Activated T-cell treated with anti-CD3 and anti-CD28 coated beads, Interleukin-2, amount 50 U/mL, for 72 hours (primary cell): ENCODE results near the gene NCOA7. TPM values are rescaled to one million over a fixed set of nuclear protein-coding genes. Genes with fewer than 3 reads are reported as not detected.
"Not testable (repeated sequence)": the region's sequence is repeated elsewhere in the genome, so short reads cannot be mapped to it uniquely, and the experiment has no call there.

ENCODE experiments used
- ATAC-seq, 2 donors: fragments of 150-1000 bp; cut with Tn5 transposase; replicated peaks in 1 of 2; 2 replicates each; pipeline ENCODE4 v1.10.0; 2021; ENCODE audit warnings: moderate library complexity in 2 of 2, mild to moderate bottlenecking in 1 of 2
- DNase-seq, 2 donors: peaks; one replicate each; pipeline ENCODE4 v3.0.0; 2021 to 2022; ENCODE audit warnings: mixed read lengths in 1 of 2
- H3K27ac Mint-ChIP-seq: one replicate; pipeline ENCODE4 v1.8.0; 2022; ENCODE audit warnings: mild to moderate bottlenecking, moderate library complexity, mixed read lengths
- H3K27me3 Mint-ChIP-seq: one replicate; pipeline ENCODE4 v1.8.0; 2022; ENCODE audit warnings: low read depth, mixed read lengths
- H3K36me3 Mint-ChIP-seq, 2 donors: one replicate each; pipeline ENCODE4 v1.8.0; 2022; ENCODE audit warnings: mixed read lengths in 2 of 2, mild to moderate bottlenecking in 1 of 2; ENCODE audit not compliant: insufficient read depth in 2 of 2
- H3K4me1 Mint-ChIP-seq: one replicate; pipeline ENCODE4 v1.8.0; 2022; ENCODE audit warnings: low read depth, mixed read lengths
- H3K4me3 Mint-ChIP-seq, 2 donors: one replicate each; pipeline ENCODE4 v1.8.0; 2022; ENCODE audit warnings: mild to moderate bottlenecking in 2 of 2, mixed read lengths in 2 of 2, moderate library complexity in 2 of 2
- H3K9me3 Mint-ChIP-seq, 2 donors: one replicate each; pipeline ENCODE4 v1.8.0; 2022; ENCODE audit warnings: mixed read lengths in 2 of 2
- total RNA-seq, 2 donors: library from RNA; stranded (reverse); gene quantifications; one replicate each; pipeline ENCODE4 v1.2.3, GENCODE V29; 2022

Gene NCOA7
- total RNA-seq, 2 donors from 2014 or later: 59.6 to 69.1 TPM

GRCh38 chr6:125924697-125925358, 134.1 kb downstream of the NCOA7 start:
- Mint-ChIP-seq H3K9me3 (no peaks in the 10 kb centered on the region), H3K4me3 (no peak overlapping the region), H3K36me3 (peaks cover 17 to 44% of the 10 kb centered on the region in 2 donors), H3K27me3 (no peaks in the 10 kb centered on the region), H3K4me1 (peaks cover 34% of the 10 kb centered on the region), H3K27ac (no peak overlapping the region)
- no peak for DNase-seq
- no peak for ATAC-seq

- Mint-ChIP-seq H3K27me3 (no peaks in the 10 kb centered on the region), H3K27ac (no peak overlapping the region), H3K4me3 (no peak overlapping the region), H3K9me3 (peaks cover 0 to under 1% of the 10 kb centered on the region in 2 donors), H3K36me3 (peaks cover 17 to 40% of the 10 kb centered on the region in 2 donors), H3K4me1 (peaks cover 30% of the 10 kb centered on the region)
- ATAC-seq (no peak), DNase-seq (no peak)
These were observed 136.0 kb downstream of the NCOA7 start for GRCh38 chr6:125926711-125927110.

- H3K4me1 Mint-ChIP-seq: peaks cover 37% of the 10 kb centered on the region
- DNase-seq (no peak), ATAC-seq (no peak)
- H3K36me3 Mint-ChIP-seq: peaks cover 13 to 42% of the 10 kb centered on the region in 2 donors
- peak overlapping the region; percentile 57 for H3K27ac Mint-ChIP-seq
- peaks cover 1 to 2% of the 10 kb centered on the region in 2 donors for H3K9me3 Mint-ChIP-seq
- H3K4me3 Mint-ChIP-seq: no peak overlapping the region
- no peaks in the 10 kb centered on the region for H3K27me3 Mint-ChIP-seq
These were observed 137.0 kb downstream of the NCOA7 start for GRCh38 chr6:125927761-125928160.

GRCh38 chr6:125930765-125931418, 140.1 kb downstream of the NCOA7 start:
- Mint-ChIP-seq H3K4me3 (no peak overlapping the region), H3K27me3 (no peaks in the 10 kb centered on the region), H3K27ac (no peak overlapping the region), H3K4me1 (peaks cover 19% of the 10 kb centered on the region), H3K36me3 (peaks cover 8 to 24% of the 10 kb centered on the region in 2 donors), H3K9me3 (peaks cover 1 to 4% of the 10 kb centered on the region in 2 donors)
- DNase-seq: no peak
- no peak for ATAC-seq

GRCh38 chr6:125931733-125932450, 141.1 kb downstream of the NCOA7 start:
- Mint-ChIP-seq H3K4me3 (peak overlapping the region in 1 of 2 donors; percentile 71), H3K36me3 (peaks cover 8 to 21% of the 10 kb centered on the region in 2 donors), H3K4me1 (peaks cover 13% of the 10 kb centered on the region), H3K27ac (peak overlapping the region; percentile 80), H3K9me3 (peaks cover 1 to 4% of the 10 kb centered on the region in 2 donors), H3K27me3 (no peaks in the 10 kb centered on the region)
- DNase-seq: peak in 1 of 2 donors; percentile 25
- ATAC-seq: peak; percentile 90 to 99

GRCh38 chr6:125932451-125932795, 141.7 kb downstream of the NCOA7 start:
- Mint-ChIP-seq H3K4me3 (peak overlapping the region in 1 of 2 donors; percentile 71), H3K4me1 (peaks cover 13% of the 10 kb centered on the region), H3K36me3 (peaks cover 8 to 21% of the 10 kb centered on the region in 2 donors), H3K27ac (peak overlapping the region; percentile 80), H3K27me3 (no peaks in the 10 kb centered on the region), H3K9me3 (peaks cover 1 to 4% of the 10 kb centered on the region in 2 donors)
- ATAC-seq (peak in 1 of 2 donors; percentile 15), DNase-seq (no peak)

- H3K9me3 Mint-ChIP-seq, H3K4me3 Mint-ChIP-seq, ATAC-seq, H3K27ac Mint-ChIP-seq, H3K36me3 Mint-ChIP-seq, DNase-seq: not testable (repeated sequence)
- Mint-ChIP-seq H3K27me3 (peaks cover 12% of the 10 kb centered on the region), H3K4me1 (peaks cover 13% of the 10 kb centered on the region)
These were observed 144.8 kb downstream of the NCOA7 start for GRCh38 chr6:125935520-125935919.

- no peak for ATAC-seq
- Mint-ChIP-seq H3K36me3 (no peaks in the 10 kb centered on the region), H3K9me3 (peaks cover 0 to 2% of the 10 kb centered on the region in 2 donors), H3K27ac (peak overlapping the region; percentile 51), H3K27me3 (peaks cover 29% of the 10 kb centered on the region), H3K4me1 (peaks cover 3% of the 10 kb centered on the region), H3K4me3 (peak overlapping the region in 1 of 2 donors; percentile 20)
- no peak for DNase-seq
These were observed 148.3 kb downstream of the NCOA7 start for GRCh38 chr6:125939026-125939425.

GRCh38 chr6:125939791-125940190, 149.0 kb downstream of the NCOA7 start:
- Mint-ChIP-seq H3K36me3 (no peaks in the 10 kb centered on the region), H3K9me3 (peaks cover 0 to 2% of the 10 kb centered on the region in 2 donors), H3K27me3 (peaks cover 29% of the 10 kb centered on the region), H3K4me3 (peak overlapping the region in 1 of 2 donors; percentile 20), H3K4me1 (peaks cover 5% of the 10 kb centered on the region), H3K27ac (peak overlapping the region; percentile 51)
- peak; percentile 75 to 98 for ATAC-seq
- no peak for DNase-seq

- Mint-ChIP-seq H3K4me1 (peaks cover 5% of the 10 kb centered on the region), H3K27ac (no peak overlapping the region), H3K9me3 (peaks cover 0 to under 1% of the 10 kb centered on the region in 2 donors), H3K4me3 (no peak overlapping the region), H3K27me3 (peaks cover 30% of the 10 kb centered on the region), H3K36me3 (no peaks in the 10 kb centered on the region)
- DNase-seq (no peak), ATAC-seq (peak; percentile 7 to 12)
These were observed 149.7 kb downstream of the NCOA7 start for GRCh38 chr6:125940247-125941041.

GRCh38 chr6:125942672-125943527, 152.1 kb downstream of the NCOA7 start:
- H3K4me3 Mint-ChIP-seq: no peak overlapping the region
- DNase-seq (no peak), ATAC-seq (no peak)
- H3K36me3 Mint-ChIP-seq: no peaks in the 10 kb centered on the region
- peaks cover 37% of the 10 kb centered on the region for H3K27me3 Mint-ChIP-seq
- H3K9me3 Mint-ChIP-seq: no peaks in the 10 kb centered on the region
- H3K27ac Mint-ChIP-seq: no peak overlapping the region
- peaks cover 15% of the 10 kb centered on the region for H3K4me1 Mint-ChIP-seq
